Skeletal muscle cell (primary cell): ENCODE results near the gene SAMD15.
A peak's percentile ranks its signal among the peaks of the same experiment; 100 is the strongest.
"Not testable (repeated sequence)": the region's sequence is repeated elsewhere in the genome, so short reads cannot be mapped to it uniquely, and the experiment has no call there.

Experiments used
- DNase-seq: peaks from one replicate; pipeline ENCODE4 v3.0.0-alpha.2; 2010; ENCODE audit warnings: low read depth
- H3K4me3 ChIP-seq: 2 replicates; pipeline ENCODE4 v1.5.1; 2011; ENCODE audit warnings: low read depth, mild to moderate bottlenecking, control low read depth, low read length, moderate library complexity

The SAMD15 gene

GRCh38 chr14:77376771-77377501 is at the start of gene SAMD15, which contains the start of gene TMED8:
Gene SAMD15 (plus strand): TSS chr14:77377379. CDS start chr14:77377419, 40 bp downstream.
Gene TMED8 (minus strand): TSS chr14:77377094. CDS start chr14:77377053, 41 bp downstream.
- H3K4me3 ChIP-seq = peak within 1 kb of the TSS; percentile 85
- peak; percentile 41 for DNase-seq

GRCh38 chr14:77329872-77330271 is 47.3 kb upstream of the SAMD15 start:
- DNase-seq = no peak
- no peak overlapping the region for H3K4me3 ChIP-seq

- H3K4me3 ChIP-seq = no peak overlapping the region
- no peak for DNase-seq
Measured at GRCh38 chr14:77335576-77335975, 41.6 kb upstream of the SAMD15 start.

GRCh38 chr14:77337255-77337654 is 39.9 kb upstream of the SAMD15 start:
- DNase-seq, H3K4me3 ChIP-seq: not testable (repeated sequence)

GRCh38 chr14:77337880-77338279 is 39.3 kb upstream of the SAMD15 start:
- no peak for DNase-seq
- no peak overlapping the region for H3K4me3 ChIP-seq

- H3K4me3 ChIP-seq = no peak overlapping the region
- DNase-seq = no peak
Measured at GRCh38 chr14:77338302-77338701, 38.9 kb upstream of the SAMD15 start.

GRCh38 chr14:77339407-77339806 is 37.8 kb upstream of the SAMD15 start:
- DNase-seq = no peak

GRCh38 chr14:77340389-77340788 is 36.8 kb upstream of the SAMD15 start:
- DNase-seq = no peak
- no peak overlapping the region for H3K4me3 ChIP-seq

More at GRCh38 chr14:77339407-77339806, 37.8 kb upstream of the SAMD15 start:
- no peak overlapping the region for H3K4me3 ChIP-seq

- DNase-seq = no peak
- no peak overlapping the region for H3K4me3 ChIP-seq
Measured at GRCh38 chr14:77342726-77343397, 34.3 kb upstream of the SAMD15 start.

- DNase-seq = no peak
- no peak overlapping the region for H3K4me3 ChIP-seq
Measured at GRCh38 chr14:77343662-77344061, 33.5 kb upstream of the SAMD15 start.

- no peak overlapping the region for H3K4me3 ChIP-seq
- DNase-seq = no peak
Measured at GRCh38 chr14:77344377-77344996, 32.7 kb upstream of the SAMD15 start.

- no peak for DNase-seq
- no peak overlapping the region for H3K4me3 ChIP-seq
Measured at GRCh38 chr14:77346495-77346894, 30.7 kb upstream of the SAMD15 start.

GRCh38 chr14:77347751-77348150 is 29.4 kb upstream of the SAMD15 start:
- no peak for DNase-seq
- H3K4me3 ChIP-seq = no peak overlapping the region

- DNase-seq = no peak
- H3K4me3 ChIP-seq = no peak overlapping the region
Measured at GRCh38 chr14:77353469-77354141, 23.6 kb upstream of the SAMD15 start.

- H3K4me3 ChIP-seq = no peak overlapping the region
- DNase-seq = no peak
Measured at GRCh38 chr14:77355811-77356210, 21.4 kb upstream of the SAMD15 start.

- no peak for DNase-seq
- no peak overlapping the region for H3K4me3 ChIP-seq
Measured at GRCh38 chr14:77356899-77357298, 20.3 kb upstream of the SAMD15 start.

GRCh38 chr14:77359626-77360025 is 17.6 kb upstream of the SAMD15 start:
- DNase-seq = no peak
- no peak overlapping the region for H3K4me3 ChIP-seq

GRCh38 chr14:77364146-77364545 is 13.0 kb upstream of the SAMD15 start:
- no peak overlapping the region for H3K4me3 ChIP-seq
- DNase-seq = no peak

- no peak overlapping the region for H3K4me3 ChIP-seq
- no peak for DNase-seq
Measured at GRCh38 chr14:77369285-77369684, 7.9 kb upstream of the SAMD15 start.

GRCh38 chr14:77372304-77372841 is 4.8 kb upstream of the SAMD15 start:
- no peak overlapping the region for H3K4me3 ChIP-seq
- peak; percentile 20 for DNase-seq
